Measurements from ENCODE around the gene DSP.

Gene DSP

DNA sequence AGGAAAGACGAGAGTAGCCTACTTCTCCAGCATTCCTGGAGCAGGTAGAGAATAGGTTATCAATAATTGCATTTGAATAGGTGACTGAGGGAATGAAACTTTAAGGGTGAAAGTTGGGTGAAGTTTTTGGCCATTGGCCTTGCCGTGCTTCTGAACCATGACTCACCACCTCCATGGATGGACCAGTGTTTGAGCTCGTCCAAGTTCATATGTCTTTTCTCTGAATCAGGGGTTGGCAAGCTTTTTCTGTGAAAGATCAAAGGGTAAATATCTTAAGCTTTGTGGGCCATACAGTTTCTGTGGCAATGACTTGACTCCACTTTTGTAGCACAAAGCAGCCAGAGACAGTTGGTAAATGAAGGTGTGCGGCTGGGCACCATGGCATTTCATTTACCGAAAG, 80.3 kb downstream of the DSP start:
- Mint-ChIP-seq H3K9me3 (no peaks in the 10 kb centered on the region), H3K4me1 (peaks cover 10% of the 10 kb centered on the region), H3K4me3 (no peak overlapping the region), H3K27ac (no peak overlapping the region), H3K36me3 (ENCODE audit: low read depth) (no peaks in the 10 kb centered on the region), H3K27me3 (peaks cover 11% of the 10 kb centered on the region)
- ATAC-seq, result no peak
- no peak for DNase-seq

DNA sequence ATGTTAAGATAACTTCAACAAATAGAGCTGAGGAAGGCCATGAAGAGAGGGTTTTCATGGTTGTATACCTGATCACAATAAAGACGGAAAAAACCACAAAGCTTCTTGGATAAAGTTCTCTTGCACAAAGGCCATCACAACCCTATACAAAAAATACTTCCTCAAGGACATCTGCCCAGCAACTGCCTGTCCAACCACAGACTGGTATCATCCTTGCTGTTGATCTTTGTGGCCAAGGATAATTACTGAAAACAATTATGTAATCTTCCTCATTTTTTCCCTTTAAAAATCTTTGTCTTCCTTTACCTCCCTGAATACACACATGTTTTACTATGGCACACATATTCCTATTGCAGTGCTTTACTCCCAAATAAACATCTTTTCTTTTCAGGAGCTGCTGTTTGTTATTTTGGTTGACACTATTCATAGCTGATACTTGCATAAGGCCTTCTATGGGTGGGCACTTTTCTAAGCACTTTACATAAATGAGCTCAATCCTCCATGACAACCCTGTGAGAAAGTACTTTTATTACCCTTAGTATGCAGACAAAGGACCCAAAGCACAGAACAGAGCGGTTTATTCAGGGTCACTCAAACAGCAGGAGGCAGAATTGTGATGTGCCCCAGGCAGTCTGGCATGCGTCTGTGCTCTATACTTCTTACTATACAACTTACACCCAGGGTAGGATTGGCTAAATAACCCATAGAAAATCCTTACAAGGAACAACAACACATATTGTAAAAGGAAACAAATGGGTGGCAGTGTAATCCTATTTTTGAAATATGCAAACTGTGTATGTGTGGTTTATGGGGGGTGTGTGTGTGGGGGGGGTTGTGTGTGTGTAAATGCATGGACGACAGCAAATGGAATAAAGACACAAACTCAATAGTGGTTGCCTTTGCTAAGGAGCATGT, 83.6 kb downstream of the DSP start:
- peaks cover 17% of the 10 kb centered on the region for H3K27me3 Mint-ChIP-seq
- DNase-seq (no peak), ATAC-seq (no peak)
- no peaks in the 10 kb centered on the region for H3K36me3 Mint-ChIP-seq (ENCODE audit: low read depth)
- H3K9me3 Mint-ChIP-seq, result no peaks in the 10 kb centered on the region
- no peak overlapping the region for H3K4me3 Mint-ChIP-seq
- no peaks in the 10 kb centered on the region for H3K4me1 Mint-ChIP-seq
- no peak overlapping the region for H3K27ac Mint-ChIP-seq

DNA sequence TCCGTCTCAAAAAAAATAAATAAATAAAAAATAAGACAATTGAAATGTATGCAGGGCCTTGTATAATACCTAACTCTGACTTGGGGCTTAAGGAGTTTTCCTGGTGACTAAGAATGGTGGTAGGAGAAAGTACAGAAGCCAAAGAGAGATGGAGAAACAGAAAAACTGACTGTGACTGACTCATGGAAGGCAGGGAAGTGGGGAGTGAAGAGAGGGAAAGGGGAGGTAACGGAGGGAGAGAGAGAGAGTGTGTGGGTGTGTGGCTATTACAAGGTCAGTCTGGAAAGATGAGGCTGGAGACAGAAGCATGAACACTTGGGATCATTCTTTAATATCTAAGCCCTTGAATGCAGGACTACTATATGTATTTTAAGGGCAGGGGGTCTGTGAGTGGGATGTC, 87.0 kb downstream of the DSP start:
- Mint-ChIP-seq H3K36me3 (ENCODE audit: low read depth) (no peaks in the 10 kb centered on the region), H3K27me3 (peaks cover 17% of the 10 kb centered on the region), H3K4me1 (no peaks in the 10 kb centered on the region), H3K27ac (no peak overlapping the region), H3K4me3 (no peak overlapping the region), H3K9me3 (no peaks in the 10 kb centered on the region)
- DNase-seq (no peak), ATAC-seq (no peak)

DNA sequence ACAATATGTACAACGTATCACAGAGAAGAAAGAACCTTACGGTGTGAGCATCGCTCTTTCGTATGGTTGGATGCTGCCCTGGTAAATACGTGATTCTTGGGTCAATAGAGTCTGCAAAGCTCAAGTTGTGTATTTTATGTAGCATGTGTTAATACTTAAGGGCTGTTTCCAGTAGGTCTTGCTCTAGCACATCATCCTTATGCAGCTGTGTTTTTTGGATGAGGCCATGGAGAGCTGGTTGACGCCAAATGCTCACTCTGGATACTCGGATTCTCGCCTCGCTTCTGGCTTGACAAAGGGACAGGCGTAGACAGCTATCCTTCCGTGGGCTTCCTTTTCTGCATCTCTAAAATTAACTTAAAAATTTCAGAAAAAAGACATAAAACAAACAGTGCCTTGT, 87.4 kb downstream of the DSP start:
- no peaks in the 10 kb centered on the region for H3K9me3 Mint-ChIP-seq
- H3K27me3 Mint-ChIP-seq, result peaks cover 17% of the 10 kb centered on the region
- ATAC-seq, result no peak
- DNase-seq, result no peak
- H3K36me3 Mint-ChIP-seq (ENCODE audit: low read depth), result no peaks in the 10 kb centered on the region
- H3K27ac Mint-ChIP-seq, result no peak overlapping the region
- H3K4me1 Mint-ChIP-seq, result no peaks in the 10 kb centered on the region
- no peak overlapping the region for H3K4me3 Mint-ChIP-seq

DNA sequence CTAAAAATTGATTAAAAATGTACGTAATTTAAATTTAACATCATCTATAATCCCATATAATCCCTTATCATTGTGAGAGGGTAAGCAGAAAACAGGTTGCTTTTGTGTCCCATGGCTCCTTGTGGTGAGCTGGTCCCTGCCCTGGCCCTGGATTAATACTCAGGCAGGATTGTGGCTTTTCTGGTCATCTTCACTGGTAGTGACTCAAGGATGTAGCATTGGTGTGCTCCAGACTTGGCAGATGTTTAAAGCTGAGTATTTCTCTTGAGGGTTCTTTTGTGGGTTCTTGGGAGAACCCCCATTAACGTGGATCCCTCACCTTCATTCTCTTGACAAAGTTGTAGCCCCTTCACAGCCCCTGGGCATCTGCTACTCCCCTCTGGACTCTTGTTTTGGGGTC, 87.8 kb downstream of the DSP start:
- no peaks in the 10 kb centered on the region for H3K4me1 Mint-ChIP-seq
- peaks cover 17% of the 10 kb centered on the region for H3K27me3 Mint-ChIP-seq
- no peak overlapping the region for H3K27ac Mint-ChIP-seq
- ATAC-seq (no peak), DNase-seq (no peak)
- H3K4me3 Mint-ChIP-seq, result no peak overlapping the region
- no peaks in the 10 kb centered on the region for H3K36me3 Mint-ChIP-seq (ENCODE audit: low read depth)
- H3K9me3 Mint-ChIP-seq, result no peaks in the 10 kb centered on the region

DNA sequence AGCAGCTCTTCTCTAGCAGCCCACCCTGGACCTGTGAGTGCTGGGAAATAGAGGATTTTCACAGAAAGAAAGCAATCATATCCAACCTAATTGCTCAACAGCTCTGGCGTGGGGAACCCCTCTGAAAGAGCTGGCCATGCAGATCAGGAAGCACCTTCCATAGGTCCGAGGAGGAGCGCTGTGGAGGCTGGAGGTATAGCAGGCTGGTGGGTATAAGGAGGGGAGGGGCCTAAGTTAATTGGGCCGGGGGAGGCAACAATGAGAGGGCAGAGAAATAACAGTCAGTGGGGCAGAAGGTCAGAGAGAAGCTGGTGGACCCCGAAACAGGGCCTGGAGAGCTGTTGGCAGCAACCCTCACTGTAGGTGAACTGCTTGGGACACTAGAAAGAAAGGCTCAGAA, 89.3 kb downstream of the DSP start:
- Mint-ChIP-seq H3K36me3 (ENCODE audit: low read depth) (no peaks in the 10 kb centered on the region), H3K27ac (no peak overlapping the region), H3K27me3 (peaks cover 17% of the 10 kb centered on the region), H3K4me1 (no peaks in the 10 kb centered on the region), H3K9me3 (peaks cover 2% of the 10 kb centered on the region), H3K4me3 (no peak overlapping the region)
- DNase-seq, result no peak
- ATAC-seq, result no peak

DNA sequence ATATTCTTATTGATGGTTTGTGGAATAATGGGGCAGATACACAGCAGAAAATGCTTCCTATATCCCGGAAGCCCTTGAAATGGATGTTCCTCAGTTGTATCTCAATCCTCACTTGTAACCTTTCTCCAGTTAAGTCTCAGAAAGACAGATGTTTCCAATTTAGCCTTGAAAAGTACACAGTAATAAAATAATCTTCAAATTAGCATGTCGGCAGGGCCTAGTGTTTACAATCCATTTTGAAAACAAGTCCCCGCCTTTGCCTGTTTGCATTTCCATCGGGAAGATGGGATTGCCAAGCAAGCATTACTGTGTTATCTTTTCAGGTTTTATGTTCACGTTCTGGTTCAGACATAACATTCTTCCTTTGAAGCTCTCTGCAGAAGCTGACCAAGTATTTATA, 90.0 kb downstream of the DSP start:
- ATAC-seq (no peak), DNase-seq (no peak)
- no peaks in the 10 kb centered on the region for H3K36me3 Mint-ChIP-seq (ENCODE audit: low read depth)
- H3K27ac Mint-ChIP-seq, result no peak overlapping the region
- no peak overlapping the region for H3K4me3 Mint-ChIP-seq
- peaks cover 5% of the 10 kb centered on the region for H3K9me3 Mint-ChIP-seq
- H3K27me3 Mint-ChIP-seq, result peaks cover 14% of the 10 kb centered on the region
- H3K4me1 Mint-ChIP-seq, result no peaks in the 10 kb centered on the region

DNA sequence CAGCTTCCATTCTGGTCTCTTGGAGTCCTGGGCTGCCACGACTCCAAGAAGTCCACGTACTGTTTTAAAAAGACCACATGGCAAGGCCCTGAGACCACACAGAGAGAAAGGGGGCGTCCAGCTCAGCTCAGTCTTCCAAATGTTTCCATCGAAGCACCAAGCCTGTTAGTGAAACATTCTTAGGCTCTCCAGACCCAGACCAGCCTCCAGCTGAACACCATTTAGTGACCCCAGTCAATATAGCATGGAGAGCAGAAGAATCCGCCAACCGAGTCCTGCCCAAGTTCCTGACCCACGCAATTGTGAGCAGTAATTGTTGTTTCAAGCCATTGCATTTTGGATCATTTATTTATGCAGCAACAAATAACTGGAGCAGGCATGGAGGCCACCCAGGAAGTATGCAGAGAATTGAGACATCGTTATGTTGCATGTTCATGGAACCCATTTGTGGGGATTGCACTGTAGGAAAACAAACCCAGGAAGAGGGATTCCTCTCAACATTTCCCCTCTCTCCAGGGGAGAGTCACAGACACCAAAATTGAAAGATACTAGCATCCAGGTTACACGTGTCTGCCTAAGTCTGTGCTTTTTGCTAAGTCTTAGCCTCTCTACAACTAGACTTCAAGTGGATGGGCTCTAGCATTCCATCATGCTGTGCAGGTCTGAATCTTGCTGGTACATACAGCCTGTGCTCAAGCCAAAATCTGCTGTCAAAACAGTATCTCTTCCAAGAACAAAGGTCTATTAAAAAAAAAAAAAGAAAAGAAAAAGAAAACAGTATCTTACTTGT, 91.2 kb downstream of the DSP start:
- peaks cover 5% of the 10 kb centered on the region for H3K9me3 Mint-ChIP-seq
- no peak for ATAC-seq
- H3K36me3 Mint-ChIP-seq (ENCODE audit: low read depth), result no peaks in the 10 kb centered on the region
- H3K4me1 Mint-ChIP-seq, result no peaks in the 10 kb centered on the region
- H3K27me3 Mint-ChIP-seq, result peaks cover 12% of the 10 kb centered on the region
- DNase-seq, result no peak
- H3K27ac Mint-ChIP-seq, result no peak overlapping the region
- no peak overlapping the region for H3K4me3 Mint-ChIP-seq

DNA sequence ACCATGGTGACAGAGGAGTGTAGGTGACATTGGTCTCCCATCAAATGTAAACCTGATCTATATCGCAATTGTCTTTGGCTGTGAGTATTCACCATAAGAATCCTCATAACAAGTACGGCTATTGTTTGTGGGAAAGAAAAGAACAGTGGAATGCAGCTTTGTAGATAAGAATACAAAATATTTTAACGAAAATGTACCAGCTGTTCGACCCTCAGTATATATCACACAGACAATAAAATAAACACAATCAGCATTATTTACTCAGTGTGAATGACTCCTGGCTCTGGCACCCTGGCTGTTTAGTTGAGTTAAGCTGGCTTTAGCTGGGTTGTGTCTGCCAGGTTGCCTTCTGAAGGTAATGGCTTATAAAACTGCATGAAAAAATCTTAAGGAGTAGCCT, 91.9 kb downstream of the DSP start:
- DNase-seq (no peak), ATAC-seq (no peak)
- peaks cover 10% of the 10 kb centered on the region for H3K27me3 Mint-ChIP-seq
- H3K4me3 Mint-ChIP-seq, result no peak overlapping the region
- H3K4me1 Mint-ChIP-seq, result no peaks in the 10 kb centered on the region
- no peak overlapping the region for H3K27ac Mint-ChIP-seq
- peaks cover 5% of the 10 kb centered on the region for H3K9me3 Mint-ChIP-seq
- no peaks in the 10 kb centered on the region for H3K36me3 Mint-ChIP-seq (ENCODE audit: low read depth)

DNA sequence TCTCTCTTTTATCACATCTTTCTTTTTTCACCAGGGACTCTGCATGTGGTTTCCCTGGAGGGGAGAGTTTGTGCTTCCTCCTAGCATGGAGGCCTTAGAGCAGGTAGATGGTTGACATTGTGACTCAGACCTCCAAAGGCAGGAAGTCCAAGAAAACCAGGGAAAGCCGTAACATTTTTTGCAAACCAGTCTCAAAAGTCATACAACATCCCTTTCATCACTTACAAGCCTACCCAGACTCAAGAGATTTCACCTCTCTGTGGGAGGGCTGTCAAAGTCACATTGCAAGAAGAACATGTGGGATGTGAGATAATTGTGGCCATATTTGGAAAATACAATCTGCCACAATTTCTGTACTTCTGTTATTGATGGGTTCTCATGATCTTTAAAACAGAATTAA, 94.7 kb downstream of the DSP start:
- H3K9me3 Mint-ChIP-seq, result peaks cover 5% of the 10 kb centered on the region
- no peak overlapping the region for H3K27ac Mint-ChIP-seq
- ATAC-seq (no peak), DNase-seq (no peak)
- no peaks in the 10 kb centered on the region for H3K4me1 Mint-ChIP-seq
- H3K36me3 Mint-ChIP-seq (ENCODE audit: low read depth), result no peaks in the 10 kb centered on the region
- H3K4me3 Mint-ChIP-seq, result no peak overlapping the region
- peaks cover 1% of the 10 kb centered on the region for H3K27me3 Mint-ChIP-seq
